Central memory CD4-positive, alpha-beta T cell (primary cell): ENCODE data around the gene GLRX3.

ENCODE experiments used
- DNase-seq: peaks from one replicate; pipeline ENCODE4 v3.0.0; 2022

Gene GLRX3

GRCh38 chr10:130137659-130138478 is 1.7 kb downstream of the GLRX3 start:
- DNase-seq = no peak

DNA sequence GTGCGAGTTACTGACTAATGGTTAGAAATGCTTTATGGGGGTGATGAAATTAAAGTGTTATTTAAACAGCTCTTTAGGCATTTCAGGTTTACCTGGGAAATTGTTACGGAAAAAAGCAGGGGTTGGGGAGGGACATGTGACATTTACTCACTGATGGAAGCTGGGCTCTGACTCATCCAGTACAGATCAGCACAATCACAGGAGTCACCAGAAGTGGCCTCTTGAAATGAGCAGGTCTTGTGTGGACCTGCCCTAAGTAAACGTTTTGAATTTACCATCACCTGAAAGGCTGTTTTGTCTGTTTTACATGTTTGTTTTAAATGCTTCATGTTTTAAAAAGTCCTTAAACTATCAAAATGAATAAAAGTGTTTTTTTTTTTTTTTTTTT is 2.3 kb downstream of the GLRX3 start:
- no peak for DNase-seq

DNA sequence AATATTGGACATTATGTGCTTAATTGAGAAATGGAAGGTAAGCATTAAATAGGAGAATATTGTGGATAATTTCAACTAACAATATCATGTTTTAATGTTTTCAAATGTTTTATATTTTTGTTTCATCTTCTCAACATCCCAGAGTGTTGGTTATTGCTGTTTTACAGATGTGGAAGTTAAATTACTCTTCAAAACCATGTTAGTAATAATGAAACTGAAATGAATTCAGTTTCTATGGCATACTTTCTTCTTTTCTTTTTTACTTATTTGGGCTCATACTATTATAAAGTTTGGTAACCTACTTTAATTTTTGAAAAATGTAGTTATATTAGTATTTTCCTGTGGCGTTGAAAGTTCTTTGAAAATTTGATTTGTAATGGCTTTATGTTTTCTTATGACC is 4.2 kb downstream of the GLRX3 start:
- DNase-seq = no peak

GRCh38 chr10:130141038-130141437 is 4.8 kb downstream of the GLRX3 start:
- DNase-seq = no peak

GRCh38 chr10:130141460-130141859 is 5.3 kb downstream of the GLRX3 start:
- DNase-seq = no peak

DNA sequence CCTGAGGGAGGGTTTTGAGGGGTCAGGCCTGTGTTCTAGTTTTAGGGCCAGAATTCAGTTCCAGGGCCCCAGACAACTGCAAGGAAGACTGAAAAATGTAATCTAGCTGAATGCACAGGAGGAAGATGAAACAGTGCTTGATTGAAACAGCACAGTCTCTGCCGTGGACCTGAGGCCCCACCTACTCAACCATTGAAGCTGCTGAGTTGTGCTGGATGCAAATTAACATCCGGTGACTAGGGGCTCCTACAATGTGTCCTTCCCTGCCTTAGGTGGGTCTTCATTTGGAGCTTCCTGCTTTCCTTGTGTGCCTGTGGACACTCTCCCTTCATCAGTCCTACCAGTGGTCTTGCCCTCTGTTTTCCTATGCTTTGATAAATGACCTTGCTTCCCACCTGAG is 5.7 kb downstream of the GLRX3 start:
- DNase-seq = no peak

- no peak for DNase-seq
Observed at GRCh38 chr10:130146042-130146441, 9.9 kb downstream of the GLRX3 start.

DNA sequence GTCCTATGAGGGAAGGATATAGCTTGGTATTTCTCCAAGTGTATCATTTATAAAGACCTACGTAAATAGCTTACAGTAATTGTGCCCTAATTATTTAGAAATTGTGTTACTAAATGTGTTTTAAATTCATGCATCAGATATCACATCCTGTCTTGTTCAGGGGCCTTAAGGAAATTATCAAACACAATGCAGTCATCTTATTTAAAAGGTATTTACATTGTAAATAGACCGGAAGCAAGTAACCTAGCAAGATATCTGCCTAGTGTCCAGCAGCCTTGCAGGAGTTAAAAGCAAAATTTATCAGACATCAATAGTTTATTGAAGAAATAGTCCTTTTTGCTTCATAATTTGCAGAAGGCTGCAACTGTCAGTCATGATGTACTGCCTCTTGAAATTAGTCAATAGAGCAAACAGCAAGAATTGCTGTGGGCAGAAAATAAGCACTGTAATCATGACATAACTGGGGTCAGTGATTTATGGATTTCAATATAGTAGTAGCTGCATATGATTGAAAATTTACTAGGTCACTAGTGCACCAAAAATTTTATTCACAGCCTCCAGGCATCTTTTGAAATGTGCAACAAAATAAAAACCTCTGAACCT is 23.1 kb downstream of the GLRX3 start:
- DNase-seq = no peak

GRCh38 chr10:130160775-130161174 is 24.6 kb downstream of the GLRX3 start:
- no peak for DNase-seq

GRCh38 chr10:130161331-130161730 is 25.1 kb downstream of the GLRX3 start:
- DNase-seq = no peak

- DNase-seq = no peak
Observed at GRCh38 chr10:130167193-130167592, 31.0 kb downstream of the GLRX3 start.

DNA sequence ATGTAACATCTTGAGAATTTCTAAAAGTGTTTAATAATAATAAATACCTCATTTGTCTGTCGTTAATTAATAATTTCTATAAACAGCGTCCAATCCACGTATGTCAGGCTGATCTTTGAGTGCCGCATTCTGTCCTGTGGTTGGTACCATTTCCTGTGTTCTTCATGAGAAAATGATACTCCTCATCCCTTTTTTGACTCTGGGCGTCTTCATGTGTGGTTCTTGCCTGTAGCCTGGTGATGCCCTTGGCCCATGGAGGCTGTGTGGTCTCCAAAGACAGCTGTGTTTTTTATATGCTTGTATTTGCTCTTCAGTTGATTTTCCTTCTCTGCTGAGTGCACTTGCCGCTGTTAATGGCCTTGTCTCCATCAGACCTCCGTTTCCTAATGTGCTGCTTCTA is 31.5 kb downstream of the GLRX3 start:
- no peak for DNase-seq

DNA sequence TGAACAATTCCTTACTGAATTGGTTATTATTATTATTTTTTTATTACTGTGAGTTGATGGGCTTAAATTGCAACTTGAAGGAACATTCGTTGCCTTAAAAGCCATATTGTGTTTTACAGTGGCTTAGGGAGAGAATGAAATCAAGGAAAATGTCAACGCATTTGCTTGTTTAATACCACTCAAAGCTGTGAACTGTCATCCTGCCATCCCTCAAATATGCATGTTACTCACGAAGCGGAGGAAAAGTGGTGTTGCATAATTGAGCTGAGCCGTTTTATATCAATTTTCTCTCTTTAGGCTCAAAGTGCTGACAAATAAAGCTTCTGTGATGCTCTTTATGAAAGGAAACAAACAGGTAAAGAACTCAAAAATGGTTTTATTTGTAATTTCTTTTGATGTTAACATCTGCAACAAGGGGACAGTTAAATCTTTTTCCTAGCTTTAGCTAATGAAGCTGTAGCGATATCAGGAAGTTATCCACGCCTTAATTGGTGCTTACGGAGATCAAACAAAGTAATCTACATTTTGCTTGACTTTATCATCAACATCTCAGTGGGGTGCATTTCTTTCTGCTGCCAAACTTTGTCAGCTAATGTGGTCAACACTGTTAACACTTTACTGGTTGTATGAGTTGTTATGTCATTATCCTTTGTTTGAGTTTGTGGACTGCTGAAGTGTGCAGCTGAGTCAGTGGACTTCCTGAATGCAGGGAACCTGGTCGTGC is 33.1 kb downstream of the GLRX3 start:
- DNase-seq = no peak

GRCh38 chr10:130171196-130171595 is 35.0 kb downstream of the GLRX3 start:
- peak; percentile 60 for DNase-seq

DNA sequence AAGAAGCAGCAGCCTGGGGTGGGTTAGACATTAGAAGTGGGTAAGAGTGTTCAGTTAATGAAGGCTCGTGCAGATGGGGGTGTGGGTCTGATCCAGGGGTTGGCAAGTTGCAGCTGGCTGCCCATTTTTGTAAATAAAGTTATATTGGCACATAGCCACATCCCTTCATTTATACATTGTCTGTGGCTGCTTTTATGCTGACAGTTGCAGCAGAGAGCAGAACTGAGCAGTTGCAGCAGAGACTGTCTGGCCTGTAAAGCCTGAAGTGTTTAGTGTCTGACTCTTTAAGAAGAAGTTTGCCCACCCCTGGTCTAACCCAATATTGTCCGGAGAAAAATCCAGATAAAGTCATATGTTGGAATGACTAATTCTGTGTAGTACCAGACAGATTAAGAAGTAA is 38.1 kb downstream of the GLRX3 start:
- DNase-seq = no peak

DNA sequence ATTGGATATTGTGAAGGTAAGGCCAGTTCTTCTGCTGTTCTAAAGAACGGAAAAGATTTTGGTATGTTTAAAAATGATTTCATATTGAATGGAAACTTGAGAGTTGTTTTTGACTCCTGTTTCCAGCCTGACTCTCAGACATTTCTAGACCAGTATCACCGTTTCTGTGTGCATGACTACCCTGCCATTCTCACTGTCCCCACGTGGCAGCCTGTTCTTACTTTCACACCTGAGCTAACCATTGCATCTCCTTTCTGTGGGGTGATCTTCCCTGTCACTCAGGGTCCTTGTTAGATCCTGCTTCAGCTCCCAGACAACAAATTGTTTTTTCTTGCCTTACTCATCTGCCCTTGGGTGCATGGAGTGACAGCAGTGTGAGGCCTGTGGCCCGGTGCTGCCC is 38.9 kb downstream of the GLRX3 start:
- no peak for DNase-seq

GRCh38 chr10:130177250-130177649 is 41.1 kb downstream of the GLRX3 start:
- no peak for DNase-seq

- peak; percentile 34 for DNase-seq
Observed at GRCh38 chr10:130179640-130180039, 43.4 kb downstream of the GLRX3 start.

DNA sequence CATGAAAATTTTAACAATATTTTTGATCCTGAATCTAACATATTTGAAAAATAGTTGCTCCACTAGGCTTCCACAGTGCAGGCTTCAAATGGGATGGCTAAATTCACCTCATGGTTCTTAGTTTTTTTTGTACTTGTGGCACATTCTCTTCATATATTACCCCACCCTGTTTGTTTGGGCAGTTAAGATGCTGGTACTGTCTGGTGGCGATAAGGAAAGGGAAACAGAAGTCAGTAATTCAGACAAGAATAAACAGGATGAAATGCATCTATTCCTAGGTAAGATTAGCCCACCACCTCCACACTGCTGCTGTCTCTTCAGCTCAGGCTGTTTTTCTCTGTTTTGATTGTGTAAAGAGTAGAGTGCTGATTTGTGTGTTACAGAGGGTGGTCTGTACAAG is 44.2 kb downstream of the GLRX3 start:
- DNase-seq = no peak

DNA sequence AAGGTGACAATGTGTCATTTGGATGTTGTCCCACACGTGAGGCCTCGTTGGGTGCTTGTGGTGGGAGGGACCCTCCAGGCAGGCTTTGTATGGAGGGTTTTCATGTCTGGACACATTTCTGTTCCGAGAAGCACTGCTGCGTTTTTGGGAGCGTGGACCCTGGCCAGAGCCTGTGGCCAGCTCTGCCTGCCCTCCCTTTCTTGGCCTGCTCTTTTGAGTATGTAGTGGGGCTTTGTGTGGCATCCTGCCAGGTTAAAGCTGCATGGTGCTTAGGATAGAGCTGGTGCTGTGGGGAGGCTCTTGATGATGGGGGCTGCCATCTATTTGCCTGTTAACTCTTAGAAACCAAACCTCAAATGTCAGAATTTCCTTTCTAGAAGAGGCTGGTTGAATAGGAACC is 45.7 kb downstream of the GLRX3 start:
- no peak for DNase-seq

- DNase-seq = no peak
Observed at GRCh38 chr10:130185591-130185990, 49.4 kb downstream of the GLRX3 start.

- DNase-seq = no peak
Observed at GRCh38 chr10:130188195-130189175, 52.3 kb downstream of the GLRX3 start.

DNA sequence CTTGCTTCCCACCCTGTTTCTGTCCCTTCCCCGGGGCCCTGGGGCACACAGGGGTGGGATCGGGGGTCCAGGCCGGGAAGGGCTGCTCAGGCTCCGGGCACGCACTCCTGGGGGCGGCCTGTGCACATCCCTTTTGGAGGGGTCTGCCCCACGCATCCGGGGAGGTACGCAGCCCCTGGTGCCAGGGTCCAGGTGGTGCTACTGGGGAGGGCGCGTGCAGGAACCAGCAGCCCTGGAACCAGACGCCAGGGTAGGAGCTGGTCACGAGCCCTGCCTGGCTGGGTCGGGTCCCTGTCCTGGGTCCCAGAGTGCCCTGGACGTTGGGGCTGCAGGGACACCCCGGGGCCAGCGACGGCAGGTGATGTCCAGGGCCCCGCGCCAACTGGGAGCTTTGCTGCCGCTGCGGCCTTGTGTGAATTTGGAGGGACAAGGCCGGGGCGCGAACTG is 53.4 kb downstream of the GLRX3 start:
- peak; percentile 10 for DNase-seq
